CD4-positive, alpha-beta T cell treated with Interleukin-10 for 1 hour (primary cell): ENCODE data around the gene TANK.

Experiments
- DNase-seq: peaks from one replicate; pipeline ENCODE4 v3.0.0-alpha.2; 2020

TANK gene

GRCh38 chr2:161134547-161135518, 25.4 kb upstream of the TANK start:
- DNase-seq = no peak

- no peak for DNase-seq
Observed at GRCh38 chr2:161135951-161136593, 24.2 kb upstream of the TANK start.

GRCh38 chr2:161136696-161137324, 23.4 kb upstream of the TANK start:
- peak; percentile 88 for DNase-seq

GRCh38 chr2:161138429-161138828, 21.8 kb upstream of the TANK start:
- DNase-seq = peak; percentile 59

- peak; percentile 72 for DNase-seq
Observed at GRCh38 chr2:161139098-161139987, 20.9 kb upstream of the TANK start.

GRCh38 chr2:161141033-161141432, 19.2 kb upstream of the TANK start:
- DNase-seq = peak; percentile 41

- DNase-seq = no peak
Observed at GRCh38 chr2:161146209-161146775, 13.9 kb upstream of the TANK start.

- DNase-seq = no peak
Observed at GRCh38 chr2:161146996-161147395, 13.2 kb upstream of the TANK start.

- DNase-seq = no peak
Observed at GRCh38 chr2:161147856-161148255, 12.4 kb upstream of the TANK start.

GRCh38 chr2:161150704-161151103, 9.5 kb upstream of the TANK start:
- no peak for DNase-seq

- no peak for DNase-seq
Observed at GRCh38 chr2:161152302-161152701, 7.9 kb upstream of the TANK start.

GRCh38 chr2:161158882-161159281, 1.3 kb upstream of the TANK start:
- no peak for DNase-seq

- DNase-seq = no peak
Observed at GRCh38 chr2:161159456-161160225, 587 bp upstream of the TANK start.

GRCh38 chr2:161161074-161161706, 962 bp downstream of the TANK start:
- DNase-seq = no peak

GRCh38 chr2:161163440-161163839, 3.2 kb downstream of the TANK start:
- DNase-seq = no peak

- peak; percentile 26 for DNase-seq
Observed at GRCh38 chr2:161164161-161164560, 3.9 kb downstream of the TANK start.

- no peak for DNase-seq
Observed at GRCh38 chr2:161165266-161165665, 5.0 kb downstream of the TANK start.

GRCh38 chr2:161165811-161166210, 5.6 kb downstream of the TANK start:
- DNase-seq = no peak

GRCh38 chr2:161166538-161167409, 6.5 kb downstream of the TANK start:
- DNase-seq = peak; percentile 76

- DNase-seq = no peak
Observed at GRCh38 chr2:161169335-161169734, 9.1 kb downstream of the TANK start.
